HG03457 (cell line): ENCODE measurements around the gene DMD.

Experiments
- ATAC-seq: cut with Tn5 transposase; IDR thresholded peaks from one replicate; pipeline ENCODE4 v1.9.1; 2021; ENCODE audit warnings: moderate number of reproducible peaks; ENCODE audit not compliant: unreplicated experiment

DMD gene

DNA sequence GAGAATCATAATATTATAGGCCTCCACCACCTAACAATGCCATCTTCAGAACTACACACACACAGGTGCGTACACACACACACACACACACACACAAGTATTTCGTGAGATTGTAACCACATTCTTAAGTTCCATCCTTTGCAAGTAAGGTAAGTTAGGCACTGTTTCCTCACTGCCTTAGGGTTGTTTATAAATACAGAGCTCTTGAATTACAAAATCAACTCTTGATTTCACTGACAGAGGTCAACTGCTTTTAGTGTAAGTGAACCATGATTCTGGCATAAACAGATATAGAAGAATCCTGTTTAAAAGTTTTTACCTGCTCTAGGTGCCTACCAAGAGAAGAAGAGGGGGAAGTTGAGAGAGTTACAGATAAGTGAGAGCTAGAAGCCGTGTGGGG is 166.1 kb downstream of the DMD start:
- ATAC-seq, result no peak

DNA sequence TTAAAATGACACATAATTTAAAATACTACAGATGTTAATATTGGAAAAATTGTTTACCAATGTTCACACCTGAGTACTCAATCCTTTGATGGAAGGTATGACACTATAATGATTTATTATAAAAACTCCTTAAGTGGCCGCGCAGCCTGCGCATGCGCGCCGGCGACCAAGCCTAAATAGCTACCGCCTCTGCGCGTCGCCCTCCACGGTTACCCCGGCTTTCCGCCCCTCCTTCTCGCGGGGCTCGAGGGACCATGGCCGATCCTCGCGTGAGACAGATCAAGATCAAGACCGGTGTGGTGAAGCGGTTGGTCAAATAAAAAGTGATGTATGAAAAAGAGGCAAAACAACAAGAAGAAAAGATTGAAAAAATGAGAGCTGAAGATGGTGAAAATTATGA is 170.2 kb downstream of the DMD start:
- no peak for ATAC-seq

DNA sequence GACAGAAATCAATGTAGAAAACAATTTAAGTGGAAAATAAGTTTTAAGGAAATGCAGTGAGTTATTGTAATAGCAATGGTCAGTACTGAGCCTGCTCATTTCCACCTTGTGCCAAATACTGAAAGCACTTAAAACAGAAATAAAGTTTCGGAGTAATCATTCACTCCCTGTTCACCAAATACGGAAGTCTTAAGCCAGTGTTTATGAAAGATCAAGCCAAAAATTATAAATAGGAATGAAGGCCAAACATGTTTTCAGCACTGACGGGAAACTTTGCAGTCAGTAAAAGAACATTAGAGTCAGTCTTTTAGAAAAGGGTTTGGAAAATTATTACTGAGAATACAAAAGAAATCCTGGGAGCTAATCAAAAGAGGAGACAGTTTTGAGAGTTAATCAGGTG is 178.6 kb downstream of the DMD start:
- no peak for ATAC-seq

DNA sequence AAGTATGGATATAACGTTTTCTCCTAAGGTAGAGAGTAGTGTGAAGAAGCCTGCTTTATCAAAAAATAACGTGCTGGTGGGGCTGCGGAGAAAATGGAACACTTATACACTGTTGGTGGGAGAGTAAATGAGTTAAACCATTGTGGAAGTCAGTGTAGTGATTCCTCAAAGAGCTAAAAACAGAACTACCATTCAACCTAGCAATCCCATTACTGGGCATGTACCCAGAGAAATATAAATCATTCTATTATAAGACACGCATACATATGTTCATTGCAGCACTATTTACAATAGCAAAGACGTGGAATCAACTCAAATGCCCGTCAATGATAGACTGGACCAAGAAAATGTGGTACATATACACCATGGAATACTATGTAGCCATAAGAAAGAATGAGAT is 196.4 kb downstream of the DMD start:
- no peak for ATAC-seq

DNA sequence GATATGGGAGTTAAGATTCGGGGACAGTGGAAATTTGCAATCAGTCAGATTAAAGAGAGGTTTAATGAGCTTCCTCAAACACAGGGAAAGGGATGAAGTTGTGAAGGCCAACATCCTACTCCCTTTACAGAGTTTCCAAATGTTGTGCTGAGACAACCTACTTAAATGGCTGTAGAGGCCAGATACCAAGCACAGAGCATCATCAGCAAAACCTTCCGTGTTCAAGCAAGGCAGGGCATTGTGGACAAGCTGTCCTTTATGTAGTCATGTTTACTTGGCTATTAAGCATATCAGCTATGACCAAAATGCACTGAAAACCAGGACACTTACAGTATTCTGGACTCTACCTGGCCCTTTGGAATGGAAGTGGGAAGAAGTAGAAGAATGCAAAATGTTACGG is 197.3 kb downstream of the DMD start:
- no peak for ATAC-seq

DNA sequence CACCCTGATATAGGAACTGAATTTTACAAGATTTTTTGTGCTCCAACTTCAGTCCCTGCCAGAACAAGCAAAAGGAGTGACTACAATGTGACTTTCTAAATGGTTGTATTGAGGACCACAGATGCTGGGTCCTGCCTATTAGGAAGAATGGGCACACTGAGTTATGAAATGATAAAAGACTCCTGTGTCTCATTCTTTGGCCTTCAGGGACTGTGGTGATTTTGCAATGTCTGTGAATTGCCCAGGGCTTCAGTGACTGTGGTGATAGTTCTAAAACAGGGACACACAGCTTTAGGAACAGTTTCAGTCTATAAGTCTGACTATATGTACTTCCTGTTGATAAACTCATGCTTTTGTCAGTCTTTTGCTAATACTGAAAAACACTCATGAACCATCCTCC is 210.2 kb downstream of the DMD start:
- no peak for ATAC-seq

DNA sequence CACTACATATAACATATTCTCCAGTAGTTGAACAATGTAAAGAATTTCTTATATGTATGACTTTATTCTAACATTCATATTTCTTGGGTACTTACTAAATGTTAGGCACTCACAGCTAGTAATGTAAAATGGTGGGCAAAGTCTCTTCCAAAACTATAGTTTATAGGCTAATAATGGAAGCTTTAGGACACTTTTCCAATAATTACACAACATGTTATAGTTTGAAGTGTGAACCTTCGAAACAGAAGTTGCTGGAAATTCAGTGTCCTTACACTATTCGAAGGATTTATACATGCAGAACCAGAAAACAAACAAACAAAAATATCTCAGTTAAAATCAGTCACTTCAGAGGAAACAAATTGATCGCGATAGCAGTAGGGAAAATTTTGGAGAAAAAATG is 212.6 kb downstream of the DMD start:
- ATAC-seq, result no peak

DNA sequence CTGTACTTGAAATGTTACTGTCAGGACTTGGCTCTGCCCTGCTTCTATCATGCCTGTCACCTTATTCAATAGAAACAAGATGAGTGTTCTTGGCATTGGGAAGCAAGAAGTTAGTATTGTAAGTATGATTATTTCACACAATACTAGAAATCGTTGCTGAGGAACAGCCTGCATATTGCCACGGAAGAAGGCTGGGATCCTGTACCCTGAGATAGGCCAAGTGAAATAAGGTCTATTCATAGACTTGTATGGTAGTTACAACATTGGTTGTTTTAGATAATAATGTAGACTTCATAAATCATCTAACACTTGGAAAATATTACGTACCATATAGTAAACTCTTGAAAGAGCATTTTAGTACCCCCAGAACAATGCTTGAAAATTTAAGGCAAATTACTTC is 215.9 kb downstream of the DMD start:
- no peak for ATAC-seq

DNA sequence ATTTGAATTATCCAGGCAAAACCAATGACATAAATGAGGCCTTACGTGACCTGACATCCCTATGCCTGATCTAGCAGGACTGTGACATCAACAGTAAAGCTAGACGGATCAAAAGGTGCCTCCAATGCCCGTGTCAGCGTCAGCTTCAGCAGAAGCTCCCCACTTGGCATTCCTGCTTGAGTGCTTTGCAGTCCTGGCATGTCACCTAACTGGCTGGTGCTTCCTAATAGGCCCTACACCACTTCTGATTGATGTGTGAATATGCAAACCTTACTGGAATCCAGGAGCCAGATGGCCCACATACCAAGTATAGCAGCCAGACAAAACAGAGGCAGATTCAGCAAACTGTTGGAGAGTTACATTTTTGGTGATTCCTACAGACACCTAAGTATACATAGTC is 224.2 kb downstream of the DMD start:
- no peak for ATAC-seq

DNA sequence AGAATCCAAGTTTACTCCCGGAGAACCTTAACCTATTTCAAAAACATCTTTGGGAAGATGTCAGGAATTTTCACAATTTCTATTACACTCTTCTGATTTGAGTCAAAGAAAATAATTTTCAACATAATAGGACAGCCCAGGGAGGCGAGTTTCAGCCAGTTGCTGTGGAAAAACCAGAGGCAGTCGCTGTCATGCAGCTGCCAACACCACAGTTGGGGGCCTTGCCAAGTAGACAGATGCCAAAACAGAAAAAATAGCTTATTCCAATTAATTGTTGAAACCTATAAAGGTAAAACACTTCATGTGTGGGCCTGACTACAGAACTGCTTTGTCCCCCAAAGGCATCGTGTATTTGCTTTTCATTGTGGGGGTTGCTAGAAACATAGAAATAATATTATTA is 225.8 kb downstream of the DMD start:
- ATAC-seq, result no peak

DNA sequence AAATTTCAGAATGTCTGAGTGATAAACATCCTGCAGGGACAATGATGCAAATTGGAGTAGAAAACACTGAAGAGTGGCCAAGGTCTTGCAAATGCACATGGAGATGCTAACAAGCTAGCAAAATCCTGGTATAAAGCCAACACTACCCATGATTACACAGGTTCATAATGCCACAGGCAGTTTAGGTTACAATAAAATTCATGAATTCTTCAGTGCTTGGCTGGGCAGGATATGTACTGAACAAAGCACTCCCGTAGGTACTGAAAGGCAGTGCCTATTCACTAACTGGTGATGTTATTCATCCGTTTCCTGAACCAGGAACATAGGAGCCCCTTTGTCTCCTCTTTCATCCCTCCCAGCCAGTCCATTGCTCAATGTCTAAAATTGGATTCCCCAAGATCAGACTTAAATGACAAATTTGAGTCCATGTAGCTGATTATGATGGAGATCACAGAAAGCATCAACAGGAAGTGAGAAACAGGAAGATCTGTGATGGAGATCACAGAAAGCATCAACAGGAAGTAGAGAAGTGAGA is 244.5 kb downstream of the DMD start:
- no peak for ATAC-seq

DNA sequence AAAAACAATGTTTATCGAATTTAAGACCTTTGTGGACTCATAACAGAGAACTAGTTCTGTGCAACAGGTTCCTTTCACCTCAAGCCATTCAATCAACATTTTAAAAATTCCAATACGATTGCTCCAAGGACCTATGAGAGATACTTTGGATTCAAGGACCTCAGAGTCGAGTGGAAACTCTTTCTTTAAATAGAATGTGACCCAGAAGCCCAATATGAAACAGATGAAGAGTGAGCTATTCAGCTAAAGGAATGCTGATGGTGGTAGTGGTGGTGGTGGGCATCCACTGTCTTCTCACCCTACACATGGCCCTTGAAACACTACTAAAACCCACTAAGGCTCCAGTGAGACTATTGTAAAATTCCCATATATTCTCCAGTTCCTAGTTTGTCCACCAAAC is 257.2 kb downstream of the DMD start:
- no peak for ATAC-seq

DNA sequence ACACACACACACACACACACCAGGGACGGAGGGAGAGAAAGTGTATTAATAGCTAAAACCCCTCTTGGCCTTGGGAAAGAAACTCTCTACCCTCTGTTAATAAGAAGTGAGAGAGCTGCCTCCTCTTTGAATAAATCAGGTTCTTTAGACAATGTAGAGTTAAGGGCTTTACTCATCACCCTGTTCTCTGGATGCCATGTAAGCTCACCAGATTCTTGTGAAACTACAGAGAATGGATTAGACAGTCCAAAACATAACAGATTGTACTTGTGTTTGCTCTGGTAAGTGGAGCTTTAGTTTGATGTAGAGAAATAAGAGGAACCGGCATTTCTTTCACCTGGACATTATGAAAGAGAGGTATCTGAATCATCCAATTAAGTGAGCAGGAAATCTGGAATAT is 263.2 kb downstream of the DMD start:
- ATAC-seq, result no peak

DNA sequence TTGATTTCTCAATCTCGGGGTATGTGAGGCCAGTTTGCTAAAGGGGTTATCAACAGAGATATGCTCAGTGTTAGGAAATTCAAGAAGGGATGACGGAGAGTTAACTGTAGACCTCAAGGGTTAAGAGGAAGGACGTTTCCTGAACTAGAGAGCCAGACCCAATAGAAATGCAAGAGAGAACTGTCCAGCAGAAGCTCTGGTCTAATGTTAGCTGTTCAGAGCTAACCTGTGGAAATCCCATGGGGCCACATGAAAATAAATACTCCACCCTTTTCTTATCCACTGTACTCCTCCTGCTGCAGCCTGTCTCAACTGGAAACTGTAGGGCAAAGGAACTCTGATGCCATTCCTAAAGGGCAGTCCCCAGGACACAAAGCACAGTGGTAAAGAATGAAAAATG is 274.3 kb downstream of the DMD start:
- no peak for ATAC-seq

DNA sequence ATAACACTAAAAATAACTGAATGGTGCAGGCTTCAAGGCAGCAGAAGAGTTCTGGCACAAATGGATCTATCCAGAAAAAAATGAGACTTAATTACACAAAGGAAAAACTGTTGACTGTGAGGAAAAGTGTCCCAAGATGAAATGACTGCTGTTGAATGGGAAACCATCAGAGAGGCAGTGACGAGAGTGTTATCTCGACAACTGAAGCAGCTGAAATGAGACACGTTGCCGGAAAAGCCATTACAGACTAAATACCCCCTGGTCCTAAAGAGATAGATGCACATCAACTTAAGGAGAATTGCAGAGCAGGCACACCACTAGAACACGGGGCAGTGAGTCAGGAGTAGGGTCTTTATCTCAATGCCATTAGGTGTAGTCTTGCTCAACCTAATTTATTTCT is 277.8 kb downstream of the DMD start:
- no peak for ATAC-seq

DNA sequence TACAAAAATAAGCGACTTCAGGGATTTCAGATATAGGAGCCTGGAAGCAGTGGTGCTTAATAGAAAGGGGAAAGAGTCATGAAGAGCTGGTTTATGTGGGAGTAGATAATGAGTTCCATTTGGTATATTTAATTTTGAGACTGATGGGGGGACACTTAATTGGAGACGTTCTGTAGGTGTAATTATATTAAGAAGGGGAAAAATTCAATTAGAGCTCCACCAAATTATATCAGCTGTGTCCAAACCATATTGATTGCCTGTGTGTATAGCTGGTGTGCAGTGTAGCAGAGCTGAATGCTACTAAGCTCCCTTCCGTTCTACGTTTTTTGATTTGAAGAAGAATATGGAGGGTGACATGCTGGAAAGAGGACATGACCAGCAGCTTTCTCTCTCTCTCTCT is 282.3 kb downstream of the DMD start:
- no peak for ATAC-seq

DNA sequence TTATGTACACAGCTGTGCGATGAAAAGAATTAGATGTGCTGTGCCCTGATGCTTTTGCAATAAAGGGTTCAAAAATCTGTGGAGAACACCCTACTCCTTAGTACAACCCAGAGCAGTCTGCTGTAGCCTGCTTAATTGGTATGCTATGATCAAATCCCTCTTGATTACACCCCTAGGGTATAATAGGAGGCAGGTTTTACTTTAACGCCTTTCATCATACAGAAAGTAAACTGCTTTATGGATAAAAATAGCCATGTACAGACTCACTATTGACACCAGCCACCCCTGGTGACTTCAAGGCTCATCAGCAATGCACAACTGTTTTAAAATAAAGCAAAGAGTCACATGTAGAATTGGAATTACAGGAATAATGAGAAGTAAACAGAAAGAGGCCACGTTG is 315.3 kb downstream of the DMD start:
- no peak for ATAC-seq

DNA sequence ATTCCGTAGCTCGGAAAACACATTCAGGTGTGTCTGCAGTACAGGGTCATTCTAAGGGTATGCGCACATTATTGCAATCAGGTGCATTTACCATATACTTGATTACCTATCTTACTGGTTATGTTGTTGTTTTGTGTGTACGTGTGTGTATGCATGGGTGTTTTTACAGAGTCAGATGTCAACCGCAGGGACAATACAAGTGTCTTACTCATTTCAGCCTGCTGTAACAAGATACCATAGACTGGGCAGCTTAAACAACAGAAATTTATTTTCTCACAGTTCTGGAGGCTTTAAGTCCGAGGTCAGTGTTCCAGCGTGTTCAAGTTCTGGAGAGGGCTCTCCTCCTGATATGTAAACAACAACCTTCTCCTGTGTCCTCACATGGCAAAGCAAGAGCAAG is 316.7 kb downstream of the DMD start:
- ATAC-seq, result no peak

DNA sequence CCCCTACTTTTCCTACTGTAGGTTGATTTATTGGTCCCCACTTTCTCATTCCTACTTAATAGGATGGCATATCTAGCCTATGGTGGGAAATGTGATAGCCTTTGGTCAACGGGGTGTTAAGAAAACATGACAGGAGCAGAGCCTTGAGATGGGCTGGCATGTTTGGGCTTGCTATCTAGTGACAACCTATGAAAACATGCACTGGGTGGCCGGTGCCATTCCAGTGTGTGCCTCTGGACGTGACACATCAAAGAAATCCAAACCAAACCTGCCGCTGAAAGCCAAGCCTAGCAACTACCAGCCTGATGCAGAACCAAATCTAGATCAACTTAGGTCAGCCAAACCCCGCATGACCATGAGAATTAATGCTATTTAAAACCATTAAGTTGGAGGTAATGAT is 317.6 kb downstream of the DMD start:
- no peak for ATAC-seq

DNA sequence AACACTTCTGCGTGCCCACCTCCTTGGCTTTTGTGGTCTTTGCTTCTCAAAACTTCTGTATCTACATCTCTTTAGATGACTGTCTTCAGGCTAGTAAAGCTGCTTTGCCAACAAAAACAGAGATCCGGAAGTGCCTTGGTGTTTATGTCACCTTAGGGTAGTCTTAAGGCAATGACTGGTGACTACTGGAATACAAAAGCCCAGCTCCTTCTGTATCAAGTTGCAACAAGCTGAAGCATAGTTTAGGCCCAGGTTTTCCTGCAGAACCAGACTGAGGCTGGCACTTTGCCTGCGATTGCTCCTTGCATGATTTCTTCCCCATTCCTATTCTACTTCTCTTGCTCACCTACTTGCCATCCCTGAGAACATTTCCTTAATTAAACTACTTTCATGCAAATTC is 333.8 kb downstream of the DMD start:
- no peak for ATAC-seq

DNA sequence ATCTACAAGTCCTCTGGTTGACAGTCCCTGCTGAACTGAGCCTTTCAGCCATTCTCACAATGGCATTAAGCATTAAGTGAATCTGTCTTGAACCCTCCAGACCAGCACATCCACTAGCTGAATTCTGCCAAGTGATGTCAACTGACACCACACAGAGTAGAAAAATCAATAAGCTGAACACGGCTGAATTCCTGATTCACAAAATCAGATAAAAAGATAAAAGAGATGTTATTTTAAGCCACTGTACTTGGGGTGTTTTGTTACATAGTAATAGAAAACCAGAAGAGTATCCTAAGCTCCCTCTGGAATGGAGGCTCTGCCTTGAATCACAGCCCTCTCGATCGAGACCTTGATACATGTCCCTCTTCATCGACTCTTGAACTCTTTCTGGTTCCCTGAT is 336.5 kb downstream of the DMD start:
- ATAC-seq, result no peak

DNA sequence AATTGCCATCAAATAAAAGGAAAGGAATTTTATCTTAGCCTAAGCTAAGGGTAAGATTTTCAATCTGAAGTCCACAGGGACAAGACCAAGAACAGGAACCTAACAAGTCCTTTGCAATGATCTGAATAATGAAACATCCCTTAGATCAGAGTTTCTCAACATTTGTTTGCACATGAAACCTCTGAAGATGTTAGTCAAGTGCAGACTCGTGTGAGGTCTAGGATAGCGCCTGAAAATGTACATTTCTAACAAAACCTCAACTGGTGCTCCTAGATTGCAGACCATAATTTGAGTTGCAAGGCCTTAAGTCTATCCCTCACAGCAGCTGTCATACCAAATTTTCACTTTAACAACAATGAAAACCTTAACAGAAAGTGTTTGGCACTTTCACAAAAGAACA is 337.6 kb downstream of the DMD start:
- no peak for ATAC-seq

DNA sequence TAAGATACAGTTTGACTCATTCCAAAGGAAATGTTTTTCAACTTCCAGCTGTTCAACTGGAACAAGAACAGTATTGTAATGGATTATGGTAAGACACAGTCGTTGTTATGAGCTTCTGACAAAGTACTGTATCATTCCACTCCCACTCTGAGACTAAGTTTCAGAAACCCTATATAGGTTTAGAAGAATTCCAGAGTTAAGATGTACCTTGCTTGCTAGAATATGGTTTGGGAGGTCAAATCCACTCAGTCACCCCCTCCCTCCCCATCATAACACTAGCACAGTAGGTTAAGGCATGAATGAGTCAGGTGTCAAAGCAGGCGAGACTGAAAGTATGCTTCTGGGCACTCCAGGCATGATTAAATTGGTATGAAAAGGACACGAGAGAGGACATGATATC is 339.7 kb downstream of the DMD start:
- ATAC-seq, result no peak

DNA sequence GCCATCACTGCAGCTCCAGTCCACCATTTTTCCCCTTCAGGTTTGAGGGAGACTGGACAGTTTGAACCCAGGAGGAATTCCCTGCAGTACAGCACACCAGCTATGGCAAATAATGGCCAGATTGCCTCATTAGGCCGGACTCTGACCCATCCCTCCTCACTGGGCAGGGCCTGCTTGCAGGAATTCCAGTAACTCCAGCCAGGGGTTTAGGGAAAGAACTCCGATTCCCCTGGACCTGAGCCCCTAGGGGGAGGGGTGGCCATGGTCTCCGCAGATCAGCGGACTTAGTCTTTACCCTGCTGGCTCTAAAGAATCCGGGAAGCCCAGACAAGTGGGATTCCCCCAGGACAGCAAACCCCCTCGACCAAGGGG is 342.8 kb downstream of the DMD start:
- no peak for ATAC-seq
